HG03558 (cell line): ENCODE data around the gene ZBTB38.

Experiments used
- ATAC-seq: cut with Tn5 transposase; IDR thresholded peaks from one replicate; pipeline ENCODE4 v1.9.1; 2021; ENCODE audit warnings: moderate number of reproducible peaks; ENCODE audit not compliant: unreplicated experiment; ENCODE audit errors: extremely low read depth

The ZBTB38 gene

DNA sequence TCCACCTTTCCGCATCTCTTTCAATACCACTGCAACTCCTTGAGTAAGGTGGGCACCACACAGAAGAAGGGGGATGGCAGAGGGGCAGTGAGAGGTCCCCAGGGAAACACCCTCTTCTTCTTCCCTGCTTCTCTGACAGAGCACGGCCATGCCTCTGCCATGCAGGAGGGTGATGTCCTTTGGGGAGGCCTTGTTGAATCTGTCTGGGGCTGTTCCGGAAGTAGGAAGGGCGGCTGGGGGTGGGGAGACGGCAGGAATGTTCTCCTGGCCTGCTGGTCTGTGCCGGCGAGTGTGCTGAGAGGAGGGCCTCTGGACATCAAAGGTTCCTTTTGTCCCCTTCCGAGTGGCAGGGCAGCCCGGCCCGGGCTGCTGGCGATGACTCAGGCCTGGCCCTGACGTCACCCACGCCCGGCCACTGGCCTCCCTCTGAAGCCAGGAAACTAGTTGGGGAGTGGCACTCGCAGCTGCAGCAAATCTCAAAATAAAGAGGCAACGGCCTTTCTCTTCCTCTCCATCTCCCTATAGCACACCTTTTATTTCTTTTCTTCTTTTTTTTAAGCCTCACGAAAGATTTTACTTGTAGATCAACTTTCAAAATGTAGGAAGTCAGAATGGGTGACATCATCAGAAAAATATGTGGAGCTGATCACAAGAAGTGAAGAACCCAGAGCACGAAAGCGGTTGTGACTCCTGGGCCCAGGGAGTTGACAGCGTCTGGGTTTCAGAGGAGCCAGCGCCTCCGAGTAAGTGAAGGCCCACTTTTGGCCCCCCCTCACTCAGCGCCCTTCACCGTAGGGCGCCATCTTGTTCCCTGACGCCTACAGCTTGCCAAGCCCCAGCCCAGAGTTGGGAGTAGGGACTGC is at the start of gene ZBTB38:
Gene ZBTB38 (plus strand): TSS at position 443 of the 863 bp plus-strand sequence. CDS start 73,885 bp downstream, outside the sequence.
- no peak for ATAC-seq

DNA sequence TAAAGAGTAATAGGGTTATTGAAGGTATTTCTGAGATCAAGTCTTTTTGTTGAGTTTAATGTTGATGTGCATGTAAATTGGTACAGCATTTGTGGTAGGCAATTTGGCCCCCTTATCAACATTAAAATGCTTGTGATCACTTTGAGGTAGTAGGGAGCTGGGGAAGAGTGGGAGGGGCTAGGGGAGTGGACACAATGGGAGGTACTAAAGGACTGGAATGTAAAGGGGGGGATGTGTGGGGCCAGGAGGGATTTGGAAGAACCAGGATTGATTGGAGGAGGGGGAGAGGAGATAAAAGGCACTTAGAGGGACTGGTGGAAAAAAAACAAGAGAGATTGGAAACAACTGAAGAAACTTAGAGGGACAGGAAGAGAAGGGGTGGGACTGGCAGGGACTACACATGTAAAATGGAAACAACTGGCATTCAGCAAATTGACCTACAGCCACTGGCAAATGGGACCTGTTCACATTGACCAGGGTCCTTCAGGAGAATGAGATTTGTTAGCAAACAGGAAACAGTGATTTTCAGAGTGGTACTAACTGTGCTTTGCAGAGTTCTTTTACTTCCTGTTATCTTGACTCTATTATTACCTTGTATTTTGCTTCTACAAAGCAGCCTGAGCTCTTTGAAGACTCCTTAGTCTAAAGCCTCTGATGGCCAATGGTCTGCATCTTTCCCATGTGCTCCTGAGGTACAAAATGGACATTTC is 47.8 kb upstream of the ZBTB38 start:
- no peak for ATAC-seq

GRCh38 chr3:141321109-141321497 is 47.2 kb upstream of the ZBTB38 start:
- ATAC-seq = no peak

GRCh38 chr3:141323936-141324704 is 44.2 kb upstream of the ZBTB38 start:
- no peak for ATAC-seq

DNA sequence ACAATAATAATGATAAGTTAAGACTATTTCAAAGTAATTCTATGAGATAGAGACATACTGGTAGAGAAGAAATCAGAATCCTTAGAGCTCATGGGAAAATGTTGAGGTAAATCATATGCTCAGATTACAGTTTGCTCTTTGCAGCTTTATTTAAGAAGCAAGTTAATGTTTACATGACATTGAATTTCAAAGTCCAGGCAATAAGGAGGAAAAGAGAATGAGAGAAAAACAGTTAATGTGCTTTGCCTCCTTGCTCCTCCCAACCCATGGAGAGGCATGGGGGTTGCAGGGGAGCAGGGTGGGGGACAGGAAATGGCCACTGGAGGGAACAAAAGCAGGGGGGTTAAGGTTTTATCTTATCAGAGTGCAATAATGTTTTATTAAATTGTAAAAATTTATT is 42.2 kb upstream of the ZBTB38 start:
- ATAC-seq = no peak

GRCh38 chr3:141326626-141327025 is 41.7 kb upstream of the ZBTB38 start:
- no peak for ATAC-seq

GRCh38 chr3:141328286-141329166 is 39.8 kb upstream of the ZBTB38 start:
- no peak for ATAC-seq

DNA sequence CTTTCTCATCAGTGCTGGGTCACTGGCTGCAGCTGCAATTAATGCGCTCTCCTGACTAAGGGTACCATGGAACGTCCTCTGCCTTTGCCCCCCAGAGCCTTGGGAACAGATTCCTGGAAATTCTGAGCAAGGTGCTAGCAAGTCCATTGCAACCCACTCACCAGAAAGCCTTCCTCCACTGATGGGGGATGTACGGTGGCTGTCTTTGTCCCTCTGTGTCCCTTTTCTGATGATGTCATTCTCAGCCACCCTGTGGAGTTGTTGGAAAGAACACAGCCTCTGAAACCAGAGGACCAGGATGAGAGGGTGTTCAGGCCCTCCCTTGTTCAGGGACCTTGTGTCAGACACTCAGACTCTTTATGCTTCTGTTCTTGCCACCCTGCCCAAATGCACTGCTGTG is 38.1 kb upstream of the ZBTB38 start:
- no peak for ATAC-seq

DNA sequence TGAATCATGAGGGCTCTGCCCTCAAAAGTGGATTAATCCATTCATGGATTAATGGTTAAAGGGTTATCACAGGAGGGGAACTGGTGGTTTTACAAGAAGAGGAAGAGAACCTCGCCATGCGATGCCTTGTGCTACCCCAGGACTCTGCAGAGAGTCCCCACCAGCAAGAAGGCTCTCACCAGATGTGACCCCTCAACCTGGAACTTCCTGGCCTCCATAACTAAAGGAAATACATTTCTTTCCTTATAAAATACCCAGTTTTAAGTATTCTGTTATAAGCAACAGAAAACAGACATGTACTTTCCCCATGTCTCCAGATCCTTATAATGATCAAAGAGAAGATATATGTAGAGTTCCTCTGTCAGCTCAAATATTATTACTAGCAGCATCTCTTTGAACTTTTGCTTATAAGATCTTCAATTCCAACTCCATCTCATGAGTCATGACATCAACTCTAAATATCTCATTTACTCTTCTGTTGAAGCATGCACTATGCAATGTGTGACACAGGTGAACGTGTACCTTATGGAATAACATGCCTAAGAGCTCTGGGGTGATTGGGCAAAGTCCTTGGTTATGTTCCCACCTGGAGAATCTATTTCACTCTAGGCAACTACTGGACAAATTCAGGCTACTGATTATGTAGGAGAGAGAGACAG is 37.5 kb upstream of the ZBTB38 start:
- no peak for ATAC-seq

- no peak for ATAC-seq
Measured at GRCh38 chr3:141331377-141332318, 36.7 kb upstream of the ZBTB38 start.

DNA sequence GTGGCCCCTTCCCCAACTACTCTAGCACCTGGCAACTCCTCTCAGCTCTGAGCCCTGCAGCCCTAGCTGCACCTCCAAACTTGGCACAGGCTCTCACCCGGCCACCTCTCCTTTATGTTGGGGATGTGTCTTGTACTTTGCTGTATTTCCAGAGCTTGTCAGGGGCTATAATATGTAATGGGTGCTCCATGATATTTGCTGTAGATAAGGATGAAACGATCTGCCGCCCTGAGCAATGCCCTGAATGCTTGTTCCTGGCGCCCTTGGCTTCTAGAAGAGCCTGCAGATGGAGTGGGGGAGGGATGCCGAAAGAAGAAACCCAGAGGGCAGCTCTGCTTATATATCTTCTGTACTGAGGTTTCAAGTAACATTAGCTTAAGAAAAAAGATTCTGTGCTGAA is 35.9 kb upstream of the ZBTB38 start:
- ATAC-seq = no peak

GRCh38 chr3:141333836-141334626 is 34.3 kb upstream of the ZBTB38 start:
- no peak for ATAC-seq

GRCh38 chr3:141334627-141335250 is 33.6 kb upstream of the ZBTB38 start:
- ATAC-seq = no peak

GRCh38 chr3:141335531-141336061 is 32.7 kb upstream of the ZBTB38 start:
- ATAC-seq = no peak

GRCh38 chr3:141336672-141337522 is 31.4 kb upstream of the ZBTB38 start:
- peak; percentile 76 for ATAC-seq

GRCh38 chr3:141337523-141337854 is 30.8 kb upstream of the ZBTB38 start:
- ATAC-seq = no peak
